Fibroblast of the aortic adventitia (primary cell): Measurements from ENCODE around the gene MREG. TPM values are rescaled to one million over a fixed set of nuclear protein-coding genes. Genes with fewer than 3 reads are reported as not detected.

Source experiments
- DNase-seq: peaks from one replicate; pipeline ENCODE4 v3.0.0-alpha.2; 2010; ENCODE audit warnings: low read depth
- H3K4me3 ChIP-seq: 2 replicates; pipeline ENCODE4 v1.5.1; 2011; ENCODE audit warnings: low read depth, mild to moderate bottlenecking, control low read depth, low read length, moderate library complexity
- total RNA-seq: library from RNA; depleted of rRNA; stranded (reverse); fragments of >200 nt; gene quantifications from 2 replicates; pipeline ENCODE4 v1.2.3, GENCODE V29; 2012; ENCODE audit warnings: low replicate concordance
- TF ChIP-seq, protein P1 (sequence below): IDR thresholded peaks from 2 replicates; pipeline ENCODE4 v1.5.1; 2011; ENCODE audit warnings: mild to moderate bottlenecking, low read length, control low read depth, inconsistent platforms; ENCODE audit not compliant: insufficient read depth

The MREG gene
- total RNA-seq, 1 donor: 2.8 TPM

DNA sequence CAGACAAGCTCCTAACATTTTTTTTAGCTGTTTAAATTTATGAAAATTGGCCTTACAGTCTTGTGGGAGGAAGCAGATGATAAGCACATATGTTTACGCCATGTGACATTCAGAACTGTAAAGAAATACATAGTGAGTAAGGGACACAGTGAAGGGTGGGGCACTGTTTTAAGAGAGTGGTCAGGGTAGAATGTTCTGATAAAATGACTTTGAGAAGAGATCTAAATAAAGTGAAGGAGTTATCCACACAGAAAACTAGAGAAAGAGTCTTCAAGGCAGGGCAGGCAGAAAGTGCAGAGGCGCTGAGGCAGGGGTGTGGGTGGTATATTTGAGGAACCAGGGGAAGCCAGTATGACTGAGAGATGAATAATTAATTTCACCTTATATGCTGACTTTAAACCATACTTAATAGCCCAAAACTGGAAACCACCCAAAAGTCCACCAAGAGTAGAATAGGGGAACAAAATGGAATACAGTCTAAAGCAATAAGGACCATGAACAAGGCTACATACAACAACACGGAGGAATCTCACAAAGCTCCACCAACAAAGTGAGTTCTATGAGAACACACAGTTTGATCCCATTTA is 8.6 kb downstream of the MREG start:
- TF ChIP-seq, protein P1, sequence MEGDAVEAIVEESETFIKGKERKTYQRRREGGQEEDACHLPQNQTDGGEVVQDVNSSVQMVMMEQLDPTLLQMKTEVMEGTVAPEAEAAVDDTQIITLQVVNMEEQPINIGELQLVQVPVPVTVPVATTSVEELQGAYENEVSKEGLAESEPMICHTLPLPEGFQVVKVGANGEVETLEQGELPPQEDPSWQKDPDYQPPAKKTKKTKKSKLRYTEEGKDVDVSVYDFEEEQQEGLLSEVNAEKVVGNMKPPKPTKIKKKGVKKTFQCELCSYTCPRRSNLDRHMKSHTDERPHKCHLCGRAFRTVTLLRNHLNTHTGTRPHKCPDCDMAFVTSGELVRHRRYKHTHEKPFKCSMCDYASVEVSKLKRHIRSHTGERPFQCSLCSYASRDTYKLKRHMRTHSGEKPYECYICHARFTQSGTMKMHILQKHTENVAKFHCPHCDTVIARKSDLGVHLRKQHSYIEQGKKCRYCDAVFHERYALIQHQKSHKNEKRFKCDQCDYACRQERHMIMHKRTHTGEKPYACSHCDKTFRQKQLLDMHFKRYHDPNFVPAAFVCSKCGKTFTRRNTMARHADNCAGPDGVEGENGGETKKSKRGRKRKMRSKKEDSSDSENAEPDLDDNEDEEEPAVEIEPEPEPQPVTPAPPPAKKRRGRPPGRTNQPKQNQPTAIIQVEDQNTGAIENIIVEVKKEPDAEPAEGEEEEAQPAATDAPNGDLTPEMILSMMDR: no peak
- no peak overlapping the region for H3K4me3 ChIP-seq
- no peak for DNase-seq

DNA sequence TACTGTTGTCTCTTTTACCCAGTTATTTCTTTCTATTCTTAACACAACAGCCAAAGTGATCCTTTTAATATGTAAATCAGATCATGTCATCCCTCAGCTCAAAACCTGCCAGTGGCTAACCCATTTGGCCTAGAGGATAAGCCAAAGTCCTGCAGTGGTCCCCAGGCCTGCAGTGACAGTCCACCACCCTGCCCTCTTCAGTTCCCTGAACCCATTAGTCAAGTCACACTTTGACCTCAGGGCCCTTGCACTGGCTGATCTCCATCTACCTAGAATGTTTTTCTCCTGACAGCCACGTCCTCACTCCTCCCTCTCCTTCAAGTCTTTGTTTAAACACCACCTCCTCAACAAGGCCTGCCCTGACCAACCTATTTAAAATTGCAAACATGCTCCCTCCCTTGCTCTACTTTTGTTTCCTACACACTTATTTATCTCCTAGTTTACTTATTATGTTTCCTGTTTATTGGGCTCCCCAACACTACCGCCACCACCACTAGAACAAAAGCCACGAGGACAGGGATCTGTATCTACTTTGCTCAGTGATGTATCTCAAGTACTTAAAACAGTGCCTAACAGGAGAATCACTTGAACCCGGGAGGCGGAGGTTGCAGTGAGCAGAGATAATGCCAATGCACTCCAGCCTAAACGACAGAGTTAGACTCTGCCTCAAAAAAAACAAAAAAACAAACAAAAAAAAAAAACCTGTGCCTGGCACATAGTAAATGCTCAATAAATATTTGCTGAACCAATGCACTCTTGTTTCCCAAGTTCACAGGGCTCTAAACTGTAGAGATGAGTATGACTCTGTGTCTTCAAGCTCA is 9.3 kb downstream of the MREG start:
- DNase-seq: no peak
- no peak overlapping the region for H3K4me3 ChIP-seq
- TF ChIP-seq, protein P1: no peak

DNA sequence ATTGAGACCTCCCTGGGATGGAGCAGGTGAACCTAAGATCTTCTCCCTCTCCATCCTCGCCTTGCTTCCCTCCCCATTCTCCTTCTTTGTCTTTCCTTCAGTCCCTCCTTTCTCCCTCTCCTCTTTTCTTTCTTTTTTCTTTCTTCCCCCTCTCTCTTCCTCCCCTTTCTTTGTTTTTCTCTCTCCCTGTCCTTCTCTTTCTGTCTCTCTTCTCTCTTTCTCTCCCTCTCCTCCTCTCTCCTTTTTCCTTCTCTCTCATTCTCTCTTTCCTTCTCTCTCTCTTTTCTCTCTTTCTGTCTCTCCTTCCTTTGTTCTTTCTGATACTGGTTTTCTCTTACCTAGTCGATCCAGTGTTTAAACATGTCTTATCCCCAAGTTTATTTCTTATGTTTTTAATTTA is 10.7 kb downstream of the MREG start:
- no peak for DNase-seq
- H3K4me3 ChIP-seq: no peak overlapping the region
- TF ChIP-seq, protein P1: no peak

DNA sequence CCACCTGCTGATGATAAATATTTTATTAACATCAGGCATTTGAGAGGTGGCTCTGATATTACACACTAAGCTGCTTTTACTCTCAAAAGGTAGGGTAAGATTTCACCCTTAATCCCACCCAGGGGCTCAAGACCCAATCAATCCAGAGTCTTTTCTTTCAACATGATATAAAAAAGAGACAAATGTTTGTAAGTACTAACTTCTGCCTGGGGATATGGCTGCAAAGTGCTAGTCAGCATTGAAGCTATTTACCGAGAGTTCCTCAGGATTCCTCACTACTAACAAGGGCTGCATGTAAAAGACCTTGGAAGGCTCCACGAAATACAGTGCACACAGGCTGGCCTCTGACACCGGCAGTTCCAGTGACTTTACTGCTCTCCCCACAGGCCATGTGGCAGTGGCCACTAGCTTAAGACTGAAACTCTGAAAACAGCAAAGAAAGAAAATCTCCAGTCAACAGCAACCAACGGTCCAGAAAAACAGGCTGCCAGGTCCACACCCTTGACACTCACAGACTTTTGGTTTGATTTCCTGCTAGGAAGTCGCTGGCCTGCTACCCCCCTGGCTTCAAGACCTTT is 11.2 kb downstream of the MREG start:
- H3K4me3 ChIP-seq: no peak overlapping the region
- DNase-seq: no peak
- TF ChIP-seq, protein P1: no peak

DNA sequence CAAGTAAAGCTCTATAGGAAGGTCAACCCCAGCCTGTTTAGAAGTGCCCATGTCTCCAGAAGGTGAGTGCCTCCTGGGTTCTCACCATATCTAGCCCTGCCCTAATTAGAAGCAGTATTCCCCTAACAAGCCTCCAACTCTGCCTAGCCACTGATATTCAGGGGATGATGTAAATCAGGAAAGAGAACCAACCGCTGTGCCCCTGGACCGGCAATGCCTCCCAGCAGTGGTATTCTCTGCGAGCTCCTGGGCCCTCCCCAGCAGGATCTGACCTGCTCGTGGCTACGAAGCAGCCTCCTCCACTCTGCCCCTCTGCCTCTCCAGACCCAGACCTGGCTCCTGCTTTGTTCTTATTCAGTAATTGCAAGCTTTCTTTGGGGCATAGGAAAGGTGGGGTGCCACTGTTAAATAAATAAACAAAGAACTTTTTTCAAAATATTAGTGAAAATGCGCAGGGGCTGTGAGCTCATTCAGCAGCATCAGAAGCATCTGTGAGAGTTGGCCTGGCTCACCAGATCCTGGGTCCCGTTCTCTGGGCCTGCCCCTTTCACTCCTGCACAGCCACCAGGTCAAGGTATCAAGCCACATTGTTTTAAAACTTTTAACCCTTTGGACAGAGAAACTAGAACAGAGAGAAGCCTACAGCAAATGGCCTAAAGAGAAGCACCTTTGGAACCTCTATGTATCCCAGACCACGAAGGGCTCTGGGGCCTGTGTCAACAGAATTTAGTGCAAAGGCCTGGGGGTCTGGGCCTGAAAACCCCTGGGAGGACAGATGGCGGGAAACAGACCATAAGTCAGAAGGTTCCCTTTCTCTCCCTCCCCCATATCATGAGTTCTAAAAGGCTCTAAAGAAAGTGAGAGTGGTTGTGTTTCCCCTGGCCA is 11.9 kb downstream of the MREG start:
- TF ChIP-seq, protein P1: no peak
- H3K4me3 ChIP-seq: no peak overlapping the region
- no peak for DNase-seq

DNA sequence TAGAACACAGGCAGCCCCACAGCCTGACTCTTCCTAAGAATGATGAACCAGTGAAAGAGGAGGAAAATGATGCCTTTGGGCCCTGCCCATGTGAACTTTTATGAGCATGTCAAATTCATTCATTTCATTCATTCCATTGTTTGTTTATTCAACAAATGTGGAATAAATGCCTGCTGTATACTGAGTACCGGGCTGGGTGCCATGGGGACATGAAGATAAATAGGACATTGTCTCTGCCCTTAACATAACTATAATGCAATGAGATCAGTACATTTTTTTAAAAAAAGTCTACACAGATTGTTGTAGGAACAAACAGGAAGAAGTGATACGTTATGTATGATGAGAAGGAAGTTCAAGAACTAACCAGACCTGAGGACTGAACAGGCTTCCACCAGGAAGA is 14.7 kb downstream of the MREG start:
- H3K4me3 ChIP-seq: no peak overlapping the region
- TF ChIP-seq, protein P1: no peak

More for the DNA sequence above, 14.7 kb downstream of the MREG start:
- no peak for DNase-seq
